ENCODE measurements around the gene GYG1.

The GYG1 gene

DNA sequence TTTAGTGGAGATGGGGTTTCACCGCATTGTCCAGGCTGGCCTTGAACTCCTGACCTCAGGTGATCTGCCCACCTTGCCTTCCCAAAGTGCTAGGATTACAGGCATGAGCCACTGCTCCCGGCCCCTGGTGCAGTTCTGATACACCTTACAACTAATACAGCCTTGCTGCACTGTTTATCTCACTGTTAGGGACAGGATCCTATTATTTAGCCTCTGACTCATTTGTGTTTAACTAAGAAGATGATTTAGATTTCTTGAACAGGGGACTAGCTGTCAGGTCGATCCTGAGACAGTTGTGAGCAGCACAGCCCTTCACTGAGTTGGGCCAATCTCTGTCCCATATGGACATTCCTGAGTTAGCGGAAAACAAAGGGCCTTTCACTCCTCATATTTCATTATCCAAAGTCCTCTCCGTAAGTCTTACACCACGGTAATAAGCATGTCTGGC, 19.2 kb downstream of the GYG1 start:
- no peak overlapping the region for H3K4me3 ChIP-seq (ENCODE audit: low read length)
- DNase-seq (ENCODE audit: low read depth): no peak
- TF ChIP-seq, protein P1, sequence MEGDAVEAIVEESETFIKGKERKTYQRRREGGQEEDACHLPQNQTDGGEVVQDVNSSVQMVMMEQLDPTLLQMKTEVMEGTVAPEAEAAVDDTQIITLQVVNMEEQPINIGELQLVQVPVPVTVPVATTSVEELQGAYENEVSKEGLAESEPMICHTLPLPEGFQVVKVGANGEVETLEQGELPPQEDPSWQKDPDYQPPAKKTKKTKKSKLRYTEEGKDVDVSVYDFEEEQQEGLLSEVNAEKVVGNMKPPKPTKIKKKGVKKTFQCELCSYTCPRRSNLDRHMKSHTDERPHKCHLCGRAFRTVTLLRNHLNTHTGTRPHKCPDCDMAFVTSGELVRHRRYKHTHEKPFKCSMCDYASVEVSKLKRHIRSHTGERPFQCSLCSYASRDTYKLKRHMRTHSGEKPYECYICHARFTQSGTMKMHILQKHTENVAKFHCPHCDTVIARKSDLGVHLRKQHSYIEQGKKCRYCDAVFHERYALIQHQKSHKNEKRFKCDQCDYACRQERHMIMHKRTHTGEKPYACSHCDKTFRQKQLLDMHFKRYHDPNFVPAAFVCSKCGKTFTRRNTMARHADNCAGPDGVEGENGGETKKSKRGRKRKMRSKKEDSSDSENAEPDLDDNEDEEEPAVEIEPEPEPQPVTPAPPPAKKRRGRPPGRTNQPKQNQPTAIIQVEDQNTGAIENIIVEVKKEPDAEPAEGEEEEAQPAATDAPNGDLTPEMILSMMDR (conservative IDR thresholded peaks at IDR 0.05; ENCODE audit: low read length): no peak

DNA sequence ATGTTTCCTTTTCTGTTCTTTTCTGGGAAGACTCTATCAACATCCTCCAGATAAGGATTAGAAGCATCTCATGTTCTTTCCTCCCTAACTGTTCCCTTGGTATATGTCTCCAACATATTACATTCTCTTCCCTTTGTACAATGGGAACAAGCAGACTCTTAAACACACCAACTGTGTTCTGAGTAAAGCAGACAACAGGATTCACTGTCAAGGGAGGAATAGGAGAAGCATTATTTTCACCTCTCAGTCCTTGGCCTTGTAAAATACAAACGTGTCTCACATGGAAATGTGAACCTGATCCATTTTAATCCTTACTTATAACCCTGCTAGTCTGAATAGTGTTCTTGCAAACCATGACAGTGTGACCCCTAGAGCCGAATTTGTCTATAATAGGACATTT, 19.6 kb downstream of the GYG1 start:
- TF ChIP-seq, protein P1 (conservative IDR thresholded peaks at IDR 0.05; ENCODE audit: low read length): no peak
- no peak for DNase-seq (ENCODE audit: low read depth)
- H3K4me3 ChIP-seq (ENCODE audit: low read length): no peak overlapping the region

DNA sequence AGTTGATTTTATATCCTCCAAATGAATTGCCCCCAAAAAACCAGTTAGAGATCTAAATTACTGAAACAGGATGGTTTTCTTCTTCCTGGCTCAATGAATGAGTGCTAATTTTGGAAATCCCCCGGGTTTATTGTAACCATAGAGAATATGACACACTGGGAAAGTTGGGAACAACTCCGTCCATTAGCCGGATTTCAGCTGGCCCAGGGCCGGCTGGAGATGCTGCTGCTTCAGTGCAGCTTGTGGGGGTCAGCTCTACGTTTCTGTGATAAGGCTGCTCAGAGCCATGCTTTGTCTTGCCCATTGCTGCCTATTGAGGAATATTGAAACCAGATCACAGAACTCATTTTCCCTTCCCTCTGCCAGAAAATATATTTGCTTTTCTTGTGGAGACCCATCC, 20.3 kb downstream of the GYG1 start:
- H3K4me3 ChIP-seq (ENCODE audit: low read length): no peak overlapping the region
- DNase-seq (ENCODE audit: low read depth): no peak
- TF ChIP-seq, protein P1 (conservative IDR thresholded peaks at IDR 0.05; ENCODE audit: low read length): no peak

DNA sequence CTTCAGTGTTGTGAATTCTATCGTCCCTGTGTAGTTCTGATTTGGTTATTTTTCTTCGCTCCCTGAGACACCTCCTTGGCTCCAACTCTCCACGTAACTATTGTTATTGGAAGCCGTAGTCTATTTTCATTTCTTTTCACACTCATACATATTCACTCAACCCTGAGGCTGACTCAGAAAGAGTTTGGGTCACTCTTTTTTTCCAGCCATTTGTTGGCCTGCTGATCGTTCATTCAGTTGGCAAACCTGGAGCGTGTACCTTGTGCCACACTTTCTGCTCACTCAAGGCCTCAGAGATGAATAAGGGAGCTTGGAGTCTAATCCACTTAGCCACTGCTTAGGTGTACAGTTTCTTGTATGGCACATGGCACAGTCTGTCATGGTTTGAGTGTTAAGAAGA, 22.4 kb downstream of the GYG1 start:
- no peak overlapping the region for H3K4me3 ChIP-seq (ENCODE audit: low read length)
- no peak for DNase-seq (ENCODE audit: low read depth)
- TF ChIP-seq, protein P1 (conservative IDR thresholded peaks at IDR 0.05; ENCODE audit: low read length): no peak

DNA sequence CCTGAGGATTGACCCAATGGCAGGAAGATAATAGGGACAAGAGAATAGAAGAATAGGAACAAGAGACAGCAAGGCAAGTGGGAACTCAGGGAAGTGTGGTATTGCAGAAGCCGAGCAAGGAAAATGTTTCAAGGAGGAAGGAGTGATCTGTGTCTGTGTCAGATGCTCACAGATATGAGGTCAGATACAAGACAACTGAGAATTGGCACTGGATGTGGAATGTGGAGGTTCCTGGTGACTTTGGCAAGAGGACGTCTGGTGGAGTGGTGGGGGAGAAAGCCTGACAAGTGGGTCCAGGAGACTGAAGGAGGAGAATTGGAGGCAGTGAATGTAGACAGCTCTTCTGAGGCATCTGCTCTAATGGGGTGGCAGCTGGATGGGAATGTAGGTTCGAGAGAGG, 24.1 kb downstream of the GYG1 start:
- no peak overlapping the region for H3K4me3 ChIP-seq (ENCODE audit: low read length)
- DNase-seq (ENCODE audit: low read depth): peak; percentile 36
- TF ChIP-seq, protein P1 (conservative IDR thresholded peaks at IDR 0.05; ENCODE audit: low read length): no peak

DNA sequence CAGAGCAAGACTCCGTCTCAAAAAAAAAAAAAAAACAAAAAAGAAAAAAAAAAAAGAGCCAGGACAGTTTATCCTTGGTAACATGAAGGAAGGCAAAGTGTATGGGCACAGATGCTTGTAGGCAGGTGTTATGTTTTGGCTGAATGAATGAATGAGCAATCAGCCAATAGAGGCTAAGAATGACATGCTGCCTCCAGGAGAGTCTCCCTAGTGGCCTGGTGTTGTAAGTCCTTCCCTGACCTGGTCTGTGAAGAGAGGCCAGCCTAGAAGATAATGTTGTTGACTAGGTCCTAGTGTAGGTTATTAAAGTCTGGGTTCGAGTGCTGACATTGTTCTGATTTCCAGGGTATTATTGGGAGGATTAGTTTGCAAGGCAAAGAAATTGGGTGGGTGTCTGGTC, 24.9 kb downstream of the GYG1 start:
- TF ChIP-seq, protein P1 (conservative IDR thresholded peaks at IDR 0.05; ENCODE audit: low read length): no peak
- no peak for DNase-seq (ENCODE audit: low read depth)
- H3K4me3 ChIP-seq (ENCODE audit: low read length): no peak overlapping the region

- no peak overlapping the region for H3K4me3 ChIP-seq (ENCODE audit: low read length)
- TF ChIP-seq, protein P1 (conservative IDR thresholded peaks at IDR 0.05; ENCODE audit: low read length): no peak
- DNase-seq (ENCODE audit: low read depth): peak; percentile 94
These were observed 25.6 kb downstream of the GYG1 start for GRCh38 chr3:149016669-149017541.
